K562 (cell line): ENCODE results near the gene MS4A8. TPM values are rescaled to one million over a fixed set of nuclear protein-coding genes. Genes with fewer than 3 reads are reported as not detected.

Experiments
- ATAC-seq: fragments of 200-7000 bp; cut with Tn5 transposase; 3 replicates; pipeline ENCODE4 v1.9.1; 2020; ENCODE audit warnings: moderate library complexity
- BruUV-seq: library from RNA; stranded (reverse); fragments of 400-500 nt; replicated peaks from 2 replicates; lab custom pipeline; 2021; lab: Mats Ljungman, UMichigan
- CTCF ChIA-PET: fragments of 300-600 bp; formaldehyde crosslinking; extraction: SDS; loops from one replicate; lab custom pipeline; 2021; ENCODE audit warnings: low intra/inter-chr PET ratio; lab: Yijun Ruan, JAX
- POLR2A ChIA-PET: fragments of 300-600, 350-650 bp; sonication (Branson Sonifier 250); formaldehyde crosslinking; extraction: SDS; loops from one replicate; lab custom pipeline; 2021; ENCODE audit warnings: antibody characterized with exemption, inconsistent platforms; lab: Yijun Ruan, JAX
- DNase-seq, 4 experiments: peaks; one replicate each; pipeline versions ENCODE4 v3.0.0 to v3.0.0-alpha.2; 2011 to 2018; ENCODE audit warnings: low spot score in 3 of 4, mixed read lengths in 3 of 4; ENCODE audit errors: extremely low read depth in 1 of 4
- FAIRE-seq: peaks from 2 replicates; lab custom pipeline; 2011; peaks lifted over from hg19 to GRCh38; lab: Jason Lieb, UNC
- H2AFZ ChIP-seq: 2 replicates; pipeline ENCODE4 v1.6.0; 2011; ENCODE audit warnings: low read depth, low read length, control low read depth, inconsistent platforms
- H3K27ac ChIP-seq: fragments of 200-600 bp; 3 replicates; pipeline ENCODE4 v1.8.0; 2011; ENCODE audit warnings: low read depth, mild to moderate bottlenecking, control low read depth, inconsistent platforms, low read length, moderate library complexity, mixed read lengths; ENCODE audit errors: extremely low read depth
- H3K27me3 ChIP-seq, 2 experiments: fragments of 300-600 bp in 1 of 2; 2 replicates in 1 of 2; 3 replicates in 1 of 2; pipeline versions ENCODE4 v1.6.0 to v1.8.0; 2011; ENCODE audit warnings: inconsistent platforms in 2 of 2, low read length in 2 of 2, mild to moderate bottlenecking in 1 of 2, mixed read lengths in 1 of 2, moderate library complexity in 1 of 2; ENCODE audit not compliant: control insufficient read depth in 2 of 2, insufficient read depth in 2 of 2
- H3K36me3 ChIP-seq: fragments of 300-600 bp; 3 replicates; pipeline ENCODE4 v1.8.0; 2011; ENCODE audit warnings: mild to moderate bottlenecking, low read length, inconsistent platforms; ENCODE audit not compliant: control insufficient read depth, insufficient read depth
- H3K4me1 ChIP-seq, 2 experiments: fragments of 200-600 bp in 1 of 2; replicated peaks in 1 of 2; 2 replicates in 1 of 2; 3 replicates in 1 of 2; pipeline versions ENCODE4 v1.5.1 to v1.8.0; 2011; ENCODE audit warnings: inconsistent platforms in 2 of 2, low read length in 2 of 2, mild to moderate bottlenecking in 1 of 2, mixed read lengths in 1 of 2, moderate library complexity in 1 of 2; ENCODE audit not compliant: control insufficient read depth in 2 of 2, insufficient read depth in 2 of 2
- H3K4me2 ChIP-seq: 2 replicates; pipeline ENCODE4 v1.6.1; 2011; ENCODE audit warnings: low read length, control low read depth, inconsistent platforms, mixed read lengths; ENCODE audit not compliant: insufficient read depth
- H3K4me3 ChIP-seq: fragments of 200-600 bp; sonication (generic), shearing (Covaris generic); 2 replicates; pipeline ENCODE4 v1.5.1; 2016; ENCODE audit warnings: control low read depth, inconsistent platforms
- H3K79me2 ChIP-seq: fragments of 200-600 bp; 3 replicates; pipeline ENCODE4 v1.8.0; 2011; ENCODE audit warnings: low read length, inconsistent platforms; ENCODE audit not compliant: control insufficient read depth, insufficient read depth
- H3K9ac ChIP-seq, 2 experiments: 2 replicates each; pipeline versions ENCODE4 v1.6.0 to v1.6.1; 2011; ENCODE audit warnings: low read depth in 2 of 2, low read length in 2 of 2, control low read depth in 1 of 2, inconsistent platforms in 1 of 2, mild to moderate bottlenecking in 1 of 2, mixed read lengths in 1 of 2; ENCODE audit not compliant: insufficient read depth in 1 of 2
- H3K9me1 ChIP-seq: one replicate; pipeline ENCODE4 v1.6.0; 2011; ENCODE audit warnings: inconsistent platforms, mild to moderate bottlenecking, low read length, moderate library complexity; ENCODE audit not compliant: control insufficient read depth, insufficient read depth
- H3K9me3 ChIP-seq: replicated peaks from 2 replicates; pipeline ENCODE4 v1.5.1; 2011; ENCODE audit warnings: low read depth, low read length, inconsistent platforms; ENCODE audit not compliant: control insufficient read depth, insufficient read depth
- H4K20me1 ChIP-seq: replicated peaks from 2 replicates; pipeline ENCODE4 v1.6.1; 2011; ENCODE audit warnings: low read length, inconsistent platforms, mixed read lengths; ENCODE audit not compliant: control insufficient read depth, insufficient read depth
- GTF2A2 ChIP-seq: IDR thresholded peaks from 2 replicates; pipeline ENCODE4 v1.6.1; 2016; ENCODE audit warnings: mild to moderate bottlenecking, missing genetic modification characterization, missing compliant biosample characterization
- HDGF ChIP-seq: fragments of 450-650 bp; IDR thresholded peaks from 2 replicates; pipeline ENCODE4 v1.6.1; 2016
- POLR2A ChIP-seq: fragments of 450-650 bp; conservative IDR thresholded peaks from 2 replicates; pipeline ENCODE4 v1.6.1; 2016
- POLR2AphosphoS5 ChIP-seq: IDR thresholded peaks from 2 replicates; pipeline ENCODE4 v1.6.1; 2011; ENCODE audit warnings: mild to moderate bottlenecking, low read depth, low read length, moderate library complexity; ENCODE audit not compliant: control insufficient read depth, insufficient read depth
- ZNF347 ChIP-seq: fragments of 450-650 bp; formaldehyde crosslinking; IDR thresholded peaks from 2 replicates; pipeline ENCODE4 v1.4.0; 2020; ENCODE audit warnings: low read depth, mild to moderate bottlenecking, moderate library complexity
- WGBS: fragments of 100-300 bp; shearing (Covaris generic); methylation state at CpG from one replicate; pipeline ENCODE4 v1.1.6; 2016; ENCODE audit warnings: low coverage, mixed read lengths; ENCODE audit not compliant: insufficient coverage; ENCODE audit errors: missing lambda C conversion rate; 5-methylcytosine and 5-hydroxymethylcytosine counted together
- in situ Hi-C: fragments of 300-500 bp; cut with MboI; formaldehyde crosslinking; loops from 4 replicates; pipeline ENCODE4 v1.15.0; 2018; ENCODE audit warnings: inconsistent platforms, mixed read lengths
- intact Hi-C: fragments of 100-400 bp; cut with micrococcal nuclease; formaldehyde crosslinking; loops from 2 replicates; pipeline ENCODE4 v1.14.2; 2022
- polyA plus RNA-seq, 8 experiments: library from polyadenylated mRNA; depleted of rRNA in 4 of 8; stranded (reverse) in 5 of 8; unstranded in 3 of 8; fragments of >200 nt; fragmentation: Nextera tagmentation in 2 of 8; fragmentation: Illumina TruSeq in 1 of 8; extraction: Ambion mirVana in 2 of 8; extraction: Trizol in 1 of 8; gene quantifications; 2 replicates each; pipeline versions ENCODE4 v1.2.1 to v1.2.3, GENCODE V29; 2011 to 2014; ENCODE audit warnings: inconsistent platforms in 1 of 8, missing spikeins in 1 of 8
- total RNA-seq, 7 experiments: library from RNA; depleted of rRNA in 6 of 7; stranded (reverse); fragments of >200 nt in 6 of 7; fragmentation: Illumina TruSeq in 2 of 7; extraction: Trizol in 2 of 7; gene quantifications; 2 replicates each; pipeline versions ENCODE4 v1.2.1 to v1.2.3, GENCODE V29; 2011 to 2021; ENCODE audit warnings: low replicate concordance in 1 of 7
- TF ChIP-seq, protein P1 (sequence below), 3 experiments: fragments of 200-800 bp in 1 of 3; sonication (Bioruptor generic) in 1 of 3; sonication (generic) in 1 of 3; formaldehyde crosslinking in 1 of 3; IDR thresholded peaks; 2 replicates each; pipeline versions ENCODE4 v1.6.1 to v1.8.0; 2016 to 2022; ENCODE audit warnings: mild to moderate bottlenecking in 2 of 3, missing compliant biosample characterization in 2 of 3, missing genetic modification characterization in 2 of 3, missing genetic modification reagents in 1 of 3
- TF ChIP-seq, protein P2 (sequence below), 2 experiments: fragments of 450-650 bp; IDR thresholded peaks; 2 replicates each; pipeline ENCODE4 v1.6.1; 2018; ENCODE audit warnings: mild to moderate bottlenecking in 2 of 2, low read depth in 1 of 2; ENCODE audit not compliant: partially characterized antibody in 2 of 2

The MS4A8 gene
- total and polyA plus RNA-seq, 9 of the 15 experiments (the other 6 are each of a cell fraction or from before 2014, with no cell fraction given): not detected

DNA sequence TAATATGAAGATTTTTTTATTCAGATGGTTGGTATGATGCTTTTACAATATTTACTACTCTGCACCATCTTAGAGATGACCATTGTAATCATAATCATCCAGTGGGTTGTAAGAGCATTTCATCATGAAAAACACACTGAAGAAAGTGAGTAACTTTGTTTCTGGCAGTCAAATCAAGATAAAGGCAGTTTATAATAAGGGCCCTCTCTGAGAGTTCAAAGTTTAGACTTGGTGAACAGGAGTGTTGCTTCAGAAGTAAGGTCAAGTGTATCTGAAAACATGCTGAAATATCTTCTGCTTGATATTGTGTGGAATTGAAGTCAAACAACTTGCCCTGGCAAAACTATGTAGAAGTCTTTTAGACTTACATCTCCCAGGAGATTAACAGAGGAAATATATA lies 19.5 kb upstream of the MS4A8 start:
- no peak overlapping the region for H3K27ac ChIP-seq
- H3K36me3 ChIP-seq: no peaks in the 10 kb centered on the region
- ATAC-seq (no peak), DNase-seq (no peak), FAIRE-seq (no peak)
- no peak for TF ChIP-seq POLR2A
- intact Hi-C loops: no loop called here
- H3K4me2 ChIP-seq: no peak overlapping the region
- H3K79me2 ChIP-seq: no peaks in the 10 kb centered on the region
- H4K20me1 ChIP-seq: no peaks in the 10 kb centered on the region
- ChIA-PET CTCF (no interaction called here), POLR2A (no interaction called here)
- in situ Hi-C loops: no loop called here
- no peaks in the 10 kb centered on the region for H3K9me3 ChIP-seq
- H3K9ac ChIP-seq: no peak overlapping the region
- H3K27me3 ChIP-seq: no peaks in the 10 kb centered on the region
- H3K4me1 ChIP-seq: no peaks in the 10 kb centered on the region
- H2AFZ ChIP-seq: no peak overlapping the region
- no peak overlapping the region for H3K4me3 ChIP-seq
- no peaks in the 10 kb centered on the region for H3K9me1 ChIP-seq
- no TSS peak for BruUV-seq

DNA sequence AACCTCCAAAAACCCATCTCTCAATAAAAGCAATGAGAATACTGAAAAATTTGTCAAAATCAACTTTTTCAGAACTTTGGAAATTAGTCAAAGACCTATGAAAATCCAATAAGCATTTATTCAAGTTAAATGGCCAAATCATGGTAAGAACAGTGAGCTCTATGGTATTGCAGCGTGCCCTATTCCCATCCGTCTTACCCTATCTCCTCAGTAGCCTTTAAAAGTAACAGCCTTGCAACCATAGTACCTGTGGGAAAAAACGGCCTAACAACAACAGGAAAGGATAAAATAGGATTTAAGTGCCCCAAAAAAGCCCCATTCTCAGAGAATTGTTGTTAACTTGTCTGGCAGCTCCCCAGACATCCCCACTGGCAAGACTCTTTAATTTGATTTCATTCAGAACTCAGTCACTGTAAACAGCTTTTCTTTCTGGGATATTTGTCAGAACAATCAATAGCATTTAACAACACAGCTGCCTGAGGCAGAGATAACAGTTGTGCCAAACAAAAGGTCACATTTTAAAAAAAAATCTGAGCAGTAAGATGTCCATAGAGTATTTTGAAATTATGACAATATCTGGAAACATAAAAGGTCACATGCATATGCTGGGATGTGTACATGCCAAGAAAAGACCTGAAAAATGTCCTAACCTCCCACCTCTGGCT lies 18.8 kb upstream of the MS4A8 start:
- Histone ChIP-seq H3K4me3 (no peak overlapping the region), H3K9me3 (no peaks in the 10 kb centered on the region), H3K79me2 (no peaks in the 10 kb centered on the region), H3K4me2 (no peak overlapping the region), H4K20me1 (no peaks in the 10 kb centered on the region), H3K36me3 (no peaks in the 10 kb centered on the region), H3K9ac (no peak overlapping the region), H2AFZ (no peak overlapping the region), H3K27ac (no peak overlapping the region), H3K4me1 (no peaks in the 10 kb centered on the region), H3K27me3 (no peaks in the 10 kb centered on the region), H3K9me1 (no peaks in the 10 kb centered on the region)
- no peak for FAIRE-seq
- BruUV-seq: no TSS peak
- POLR2A ChIA-PET: no interaction called here
- 0% methylated on average over 3 of the region's 3 CpGs for WGBS
- in situ Hi-C loops: no loop called here
- CTCF ChIA-PET: no interaction called here
- intact Hi-C loops: no loop called here
- ATAC-seq: no peak
- no peak for DNase-seq
- TF ChIP-seq, protein P1, sequence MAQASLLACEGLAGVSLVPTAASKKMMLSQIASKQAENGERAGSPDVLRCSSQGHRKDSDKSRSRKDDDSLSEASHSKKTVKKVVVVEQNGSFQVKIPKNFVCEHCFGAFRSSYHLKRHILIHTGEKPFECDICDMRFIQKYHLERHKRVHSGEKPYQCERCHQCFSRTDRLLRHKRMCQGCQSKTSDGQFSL (CRISPR knock-in tag; IDR thresholded peaks at IDR 0.05): no peak
- TF ChIP-seq, protein P1 (tag; IDR thresholded peaks at IDR 0.05): no peak
- no peak for TF ChIP-seq POLR2AphosphoS5
- TF ChIP-seq, protein P2, sequence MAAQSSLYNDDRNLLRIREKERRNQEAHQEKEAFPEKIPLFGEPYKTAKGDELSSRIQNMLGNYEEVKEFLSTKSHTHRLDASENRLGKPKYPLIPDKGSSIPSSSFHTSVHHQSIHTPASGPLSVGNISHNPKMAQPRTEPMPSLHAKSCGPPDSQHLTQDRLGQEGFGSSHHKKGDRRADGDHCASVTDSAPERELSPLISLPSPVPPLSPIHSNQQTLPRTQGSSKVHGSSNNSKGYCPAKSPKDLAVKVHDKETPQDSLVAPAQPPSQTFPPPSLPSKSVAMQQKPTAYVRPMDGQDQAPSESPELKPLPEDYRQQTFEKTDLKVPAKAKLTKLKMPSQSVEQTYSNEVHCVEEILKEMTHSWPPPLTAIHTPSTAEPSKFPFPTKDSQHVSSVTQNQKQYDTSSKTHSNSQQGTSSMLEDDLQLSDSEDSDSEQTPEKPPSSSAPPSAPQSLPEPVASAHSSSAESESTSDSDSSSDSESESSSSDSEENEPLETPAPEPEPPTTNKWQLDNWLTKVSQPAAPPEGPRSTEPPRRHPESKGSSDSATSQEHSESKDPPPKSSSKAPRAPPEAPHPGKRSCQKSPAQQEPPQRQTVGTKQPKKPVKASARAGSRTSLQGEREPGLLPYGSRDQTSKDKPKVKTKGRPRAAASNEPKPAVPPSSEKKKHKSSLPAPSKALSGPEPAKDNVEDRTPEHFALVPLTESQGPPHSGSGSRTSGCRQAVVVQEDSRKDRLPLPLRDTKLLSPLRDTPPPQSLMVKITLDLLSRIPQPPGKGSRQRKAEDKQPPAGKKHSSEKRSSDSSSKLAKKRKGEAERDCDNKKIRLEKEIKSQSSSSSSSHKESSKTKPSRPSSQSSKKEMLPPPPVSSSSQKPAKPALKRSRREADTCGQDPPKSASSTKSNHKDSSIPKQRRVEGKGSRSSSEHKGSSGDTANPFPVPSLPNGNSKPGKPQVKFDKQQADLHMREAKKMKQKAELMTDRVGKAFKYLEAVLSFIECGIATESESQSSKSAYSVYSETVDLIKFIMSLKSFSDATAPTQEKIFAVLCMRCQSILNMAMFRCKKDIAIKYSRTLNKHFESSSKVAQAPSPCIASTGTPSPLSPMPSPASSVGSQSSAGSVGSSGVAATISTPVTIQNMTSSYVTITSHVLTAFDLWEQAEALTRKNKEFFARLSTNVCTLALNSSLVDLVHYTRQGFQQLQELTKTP (IDR thresholded peaks at IDR 0.05; ENCODE audit: low read depth in 1 of 2, partially characterized antibody in 2 of 2): no peak
- no peak for TF ChIP-seq ZNF347 (CRISPR knock-in tag)
- TF ChIP-seq HDGF: no peak
- TF ChIP-seq GTF2A2: no peak
